GM10847 (cell line): ENCODE measurements around the gene NREP.

Experiments used
- POLR2A ChIP-seq: IDR thresholded peaks from 2 replicates; pipeline ENCODE4 v1.6.1; 2011; ENCODE audit not compliant: insufficient read length; ENCODE audit errors: extremely low read depth

Gene NREP

GRCh38 chr5:111697881-111698757 lies 58.9 kb downstream of the NREP start:
- no peak for TF ChIP-seq POLR2A

DNA sequence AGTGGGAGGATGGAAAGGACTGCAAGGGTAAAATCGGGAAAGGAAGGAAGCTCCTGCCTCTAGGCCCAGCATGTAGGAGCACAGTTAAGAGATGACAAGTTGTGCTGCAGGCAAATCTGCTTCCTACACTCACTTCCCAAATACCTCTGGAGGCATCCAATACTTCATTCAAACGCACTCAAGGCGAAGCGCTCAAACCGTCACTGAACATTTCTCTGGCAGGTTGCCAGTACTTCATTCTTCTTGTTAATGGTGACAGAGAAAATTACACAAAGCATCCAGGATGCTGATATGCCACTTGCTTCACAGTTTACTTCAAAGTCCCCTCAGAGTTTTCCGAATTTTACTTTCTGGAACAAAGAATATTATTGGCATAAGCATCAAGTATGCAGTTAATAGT lies 59.8 kb downstream of the NREP start:
- no peak for TF ChIP-seq POLR2A

- no peak for TF ChIP-seq POLR2A
These were observed 61.0 kb downstream of the NREP start for GRCh38 chr5:111695991-111696390.

- no peak for TF ChIP-seq POLR2A
These were observed 62.9 kb downstream of the NREP start for GRCh38 chr5:111694133-111694532.

GRCh38 chr5:111691914-111692313 lies 65.1 kb downstream of the NREP start:
- TF ChIP-seq POLR2A: no peak

GRCh38 chr5:111691508-111691907 lies 65.5 kb downstream of the NREP start:
- no peak for TF ChIP-seq POLR2A

DNA sequence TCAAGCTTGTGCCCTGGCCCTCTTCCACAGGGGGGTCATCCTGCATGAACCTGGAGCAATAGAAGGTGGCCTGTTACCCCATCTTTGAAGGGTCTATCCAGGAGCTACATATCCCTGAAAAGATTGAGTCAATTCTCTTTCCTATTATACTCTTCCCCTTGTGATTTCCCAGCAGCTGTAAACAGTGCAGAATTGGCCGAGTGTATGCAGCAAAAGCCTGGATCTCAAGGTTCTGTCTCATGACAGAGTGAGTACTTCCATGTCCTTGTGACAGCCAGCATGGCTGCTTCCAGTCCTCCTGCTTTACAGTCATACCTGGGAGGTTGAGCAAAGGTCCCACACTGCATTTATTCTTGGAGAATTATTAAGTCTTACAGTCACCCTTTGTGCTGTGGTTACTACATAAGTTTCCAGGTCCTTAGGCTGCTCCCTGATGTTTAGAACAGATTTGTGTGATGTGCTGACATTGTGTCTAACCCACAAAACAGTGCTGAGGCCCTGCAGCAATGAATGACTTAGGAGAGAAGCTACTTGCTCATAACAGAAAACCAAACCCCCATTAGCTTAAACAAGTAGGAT lies 67.5 kb downstream of the NREP start:
- TF ChIP-seq POLR2A: no peak

- no peak for TF ChIP-seq POLR2A
These were observed 71.0 kb downstream of the NREP start for GRCh38 chr5:111685969-111686368.

DNA sequence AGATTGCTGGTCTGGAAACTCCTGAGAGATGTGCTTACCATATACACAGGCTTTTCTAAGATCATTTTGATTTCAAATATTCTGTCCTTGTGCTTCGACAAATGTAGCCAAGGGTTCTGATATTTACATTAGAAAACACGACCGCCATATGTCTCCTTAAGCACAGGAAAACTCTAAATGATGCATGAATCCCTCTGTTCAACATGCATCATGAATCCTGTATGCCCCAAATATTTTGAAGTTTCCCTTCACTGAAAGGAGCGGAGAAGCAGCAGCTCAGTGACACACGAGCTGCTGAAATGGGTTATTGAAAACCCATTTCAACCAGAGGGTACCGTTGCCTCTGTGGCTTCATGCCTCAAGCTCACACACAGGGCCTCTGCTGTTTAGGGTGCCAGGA lies 74.4 kb downstream of the NREP start:
- no peak for TF ChIP-seq POLR2A

DNA sequence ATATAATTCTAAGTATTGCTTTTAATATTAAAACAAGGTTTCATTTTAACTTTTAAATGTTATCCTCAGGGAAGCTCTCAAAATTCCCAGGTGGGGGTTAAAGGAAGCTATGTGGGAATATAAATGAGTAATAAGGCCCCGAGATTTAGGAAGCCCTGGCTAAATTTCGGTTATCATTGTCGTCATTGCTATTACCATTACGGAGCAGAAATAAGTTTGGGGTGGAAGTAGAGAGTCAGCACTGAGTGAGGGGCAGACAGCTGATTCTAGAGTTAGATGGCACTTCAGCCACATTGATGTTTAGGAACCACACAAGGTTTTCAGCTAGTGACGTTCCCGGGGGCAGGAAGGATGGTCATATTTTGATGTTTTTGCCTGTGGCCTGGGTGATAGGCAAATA lies 74.9 kb downstream of the NREP start:
- no peak for TF ChIP-seq POLR2A

DNA sequence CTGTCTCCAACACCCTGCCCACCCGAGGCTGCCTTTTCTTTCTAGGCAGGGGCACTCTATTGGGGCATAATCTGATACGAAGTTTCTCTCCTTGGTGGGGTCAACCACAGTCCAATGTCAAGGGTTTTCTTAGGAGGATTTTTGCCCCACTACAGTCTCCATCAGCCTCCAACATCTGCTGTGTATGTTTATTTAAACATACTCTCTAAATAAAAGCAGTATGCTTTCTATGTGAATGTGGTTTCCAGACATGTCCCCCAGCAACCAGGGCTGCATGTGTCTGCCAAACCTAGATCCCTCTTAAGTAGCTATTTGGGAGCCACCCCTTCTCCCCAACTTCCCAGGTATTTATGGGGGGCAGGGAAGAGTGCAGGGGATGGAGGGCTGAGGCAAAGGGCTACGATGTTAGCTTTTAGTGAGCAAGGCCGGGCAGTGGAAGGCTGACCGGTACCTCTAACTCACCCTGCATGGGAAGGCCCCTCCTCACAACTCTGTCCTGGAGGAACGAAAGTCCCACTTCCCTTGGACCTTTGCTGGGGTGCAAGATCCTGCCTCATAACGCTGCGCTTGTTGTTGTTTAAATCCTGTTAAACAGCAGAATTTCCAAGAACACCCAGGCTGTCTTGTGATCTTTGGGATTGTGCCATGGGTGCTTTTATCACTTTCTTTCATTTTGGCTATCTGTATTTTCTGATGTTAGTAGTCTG lies 75.4 kb downstream of the NREP start:
- no peak for TF ChIP-seq POLR2A

DNA sequence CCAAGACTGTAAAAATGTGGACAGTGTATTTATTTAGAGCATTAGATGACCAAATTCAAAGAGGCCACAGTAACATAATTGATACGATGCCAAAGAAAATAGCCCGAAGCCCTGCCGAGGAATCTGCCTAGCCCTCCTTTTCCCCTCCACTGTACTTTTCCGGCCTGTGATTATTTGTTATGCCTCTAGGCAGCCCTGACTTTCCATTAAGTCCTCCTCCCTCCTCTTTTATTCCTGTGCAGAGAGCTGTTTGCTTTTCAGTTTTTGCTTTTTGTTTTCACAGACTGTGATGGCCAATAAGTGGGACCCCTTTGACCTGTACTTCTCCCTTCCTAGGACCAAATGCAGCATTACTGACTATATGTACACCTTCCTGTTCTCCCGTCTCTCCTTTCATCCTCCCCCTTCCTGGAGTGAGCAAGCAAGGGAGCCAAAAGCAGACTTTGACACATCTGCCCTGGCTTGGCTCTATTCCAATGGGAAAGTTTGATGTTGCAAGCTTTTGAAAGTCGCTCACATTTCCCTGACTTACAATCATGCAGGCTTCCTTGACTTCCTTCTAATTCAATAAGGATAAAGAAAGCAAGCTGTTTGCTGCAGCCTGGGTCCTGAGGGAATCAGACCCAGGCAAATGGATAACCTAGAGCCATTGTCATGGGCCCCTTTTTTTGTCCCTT lies 76.1 kb downstream of the NREP start:
- no peak for TF ChIP-seq POLR2A

DNA sequence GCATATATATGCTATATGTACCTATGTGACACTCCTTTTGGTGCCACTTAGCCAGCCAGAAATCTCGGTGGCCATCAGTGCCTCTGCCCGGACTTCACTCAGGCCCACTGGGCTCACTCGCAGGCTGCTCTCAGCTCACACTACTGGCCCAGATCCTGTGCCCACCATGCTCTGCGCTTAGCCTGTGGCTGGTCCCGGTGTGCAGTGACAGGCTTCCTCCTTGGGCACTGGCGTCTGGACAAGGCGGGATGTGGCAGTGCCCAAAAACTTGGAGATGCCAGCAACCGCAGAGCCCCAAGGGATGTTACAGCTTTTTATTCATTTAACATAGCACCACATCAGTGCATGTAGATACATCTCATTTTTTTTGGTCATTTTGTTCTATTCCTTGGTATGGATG lies 77.4 kb downstream of the NREP start:
- TF ChIP-seq POLR2A: no peak
